Measurements from ENCODE around the gene SYCE1L.

DNA sequence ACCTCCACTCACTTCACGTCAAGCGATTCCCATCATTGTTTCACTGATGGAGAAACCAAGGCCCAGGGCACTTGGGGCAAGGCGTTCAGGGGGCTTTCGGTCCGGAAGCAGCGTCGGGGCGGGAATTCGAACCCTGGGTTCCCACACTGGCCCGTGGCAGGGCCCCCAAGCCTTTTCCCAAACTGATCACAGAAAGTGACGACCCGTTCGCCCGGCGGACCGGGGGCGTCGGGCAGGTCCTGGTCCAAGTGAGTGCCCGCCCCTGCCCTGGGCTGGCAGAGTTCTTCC, 9.1 kb upstream of the SYCE1L start:
- TF ChIP-seq TAF1 (IDR thresholded peaks at IDR 0.05; ENCODE audit: low read depth, low read length) (no peak), POLR2AphosphoS5 (IDR thresholded peaks at IDR 0.05; ENCODE audit: low read depth, low read length) (no peak), POLR2A (IDR thresholded peaks at IDR 0.05; ENCODE audit: low read depth, low read length) (no peak)
